ENCODE data around the gene RXRA.
A peak's percentile ranks its signal among the peaks of the same experiment; 100 is the strongest.

RXRA gene

DNA sequence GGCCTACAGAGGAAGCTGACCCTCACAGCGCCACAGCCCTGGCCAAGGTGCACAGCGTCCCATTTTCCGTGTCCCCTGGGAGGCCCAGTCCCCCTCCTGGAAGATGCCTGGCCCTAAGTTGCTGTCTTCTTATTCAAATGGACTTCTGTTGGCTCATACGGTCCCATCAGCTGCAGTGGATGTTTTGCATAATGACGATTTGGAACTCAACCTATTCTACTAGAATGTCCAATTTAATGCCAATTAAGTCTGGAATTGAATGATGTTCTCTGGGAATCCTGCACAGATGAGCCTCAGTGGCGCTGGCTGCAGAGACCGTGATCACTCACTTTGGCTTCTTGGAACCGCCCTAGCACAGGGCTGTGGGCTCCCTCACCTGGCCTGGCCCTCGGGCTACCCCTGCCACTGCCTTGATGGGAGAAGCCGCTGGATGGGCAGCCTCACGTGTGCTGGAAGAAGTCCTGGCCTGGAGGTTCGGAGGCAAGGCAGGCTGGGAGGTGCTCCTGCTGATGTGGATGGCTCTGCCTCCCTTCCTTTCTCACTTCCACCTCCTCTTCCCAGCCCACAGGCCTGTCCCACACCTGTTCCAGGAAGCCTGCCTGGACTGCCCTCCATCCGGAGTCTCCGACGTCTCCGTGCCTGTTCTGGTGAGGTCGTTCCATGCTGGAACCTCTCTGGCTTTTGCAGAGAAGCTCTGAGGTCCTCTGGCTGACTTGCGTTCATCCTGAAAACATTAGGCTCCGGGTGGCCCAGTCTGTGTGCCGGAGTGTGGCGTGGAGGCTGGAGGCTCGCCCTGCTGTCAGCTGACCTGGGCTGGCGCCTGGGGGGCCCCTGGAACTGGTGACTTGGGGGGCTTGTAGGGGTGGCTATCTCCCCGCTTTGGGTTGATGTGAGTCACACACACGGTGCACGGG is 147.1 kb downstream of the RXRA start:
- DNase-seq (ENCODE audit: low read depth) = no peak

DNA sequence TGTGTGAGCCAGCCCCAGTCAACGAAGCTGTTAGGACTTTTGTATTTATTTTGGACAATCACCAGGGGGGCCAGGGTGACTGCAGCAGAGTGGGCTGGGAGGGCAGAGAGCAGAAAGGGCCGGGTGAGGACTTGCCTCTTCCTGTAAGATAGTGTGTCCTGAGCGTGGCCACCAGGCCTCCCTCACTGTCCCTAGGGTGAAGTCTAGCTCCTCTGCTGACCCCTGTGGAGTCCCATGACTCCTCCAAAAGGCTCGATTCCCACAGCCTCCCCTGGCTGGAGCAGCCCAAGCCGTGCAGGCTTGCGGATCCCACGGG is 147.8 kb downstream of the RXRA start:
- no peak for DNase-seq (ENCODE audit: low read depth)

GRCh38 chr9:134475011-134475790 is 148.9 kb downstream of the RXRA start:
- peak; percentile 15 for DNase-seq (ENCODE audit: low read depth)

GRCh38 chr9:134476272-134476941 is 150.2 kb downstream of the RXRA start:
- DNase-seq (ENCODE audit: low read depth) = no peak

GRCh38 chr9:134476942-134477335 is 150.7 kb downstream of the RXRA start:
- no peak for DNase-seq (ENCODE audit: low read depth)

GRCh38 chr9:134477342-134477925 is 151.2 kb downstream of the RXRA start:
- no peak for DNase-seq (ENCODE audit: low read depth)

GRCh38 chr9:134477927-134478326 is 151.7 kb downstream of the RXRA start:
- no peak for DNase-seq (ENCODE audit: low read depth)

- DNase-seq (ENCODE audit: low read depth) = no peak
Observed at GRCh38 chr9:134481762-134482161, 155.5 kb downstream of the RXRA start.

DNA sequence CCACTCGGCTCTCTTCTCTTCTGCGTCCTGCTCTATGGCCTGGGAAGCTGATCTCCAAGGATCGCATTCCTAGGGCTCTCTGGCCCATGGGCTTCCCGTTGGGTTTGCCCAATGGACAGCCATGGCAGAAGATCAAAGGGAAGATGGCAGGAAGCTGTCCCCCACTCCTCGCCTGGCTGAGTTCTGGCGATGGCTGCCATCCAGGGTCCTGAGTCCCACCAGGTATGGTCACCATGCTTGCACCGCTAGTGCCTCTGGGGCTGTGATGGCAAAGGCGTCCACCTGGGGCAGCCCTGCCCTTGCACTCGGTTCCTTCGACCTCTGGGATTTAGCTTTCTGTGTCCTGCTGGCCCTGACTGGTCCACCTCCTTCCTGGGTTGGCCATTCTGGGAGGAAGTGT is 156.0 kb downstream of the RXRA start:
- no peak for DNase-seq (ENCODE audit: low read depth)

GRCh38 chr9:134483361-134484184 is 157.3 kb downstream of the RXRA start:
- DNase-seq (ENCODE audit: low read depth) = no peak

- DNase-seq (ENCODE audit: low read depth) = no peak
Observed at GRCh38 chr9:134484479-134484878, 158.2 kb downstream of the RXRA start.

DNA sequence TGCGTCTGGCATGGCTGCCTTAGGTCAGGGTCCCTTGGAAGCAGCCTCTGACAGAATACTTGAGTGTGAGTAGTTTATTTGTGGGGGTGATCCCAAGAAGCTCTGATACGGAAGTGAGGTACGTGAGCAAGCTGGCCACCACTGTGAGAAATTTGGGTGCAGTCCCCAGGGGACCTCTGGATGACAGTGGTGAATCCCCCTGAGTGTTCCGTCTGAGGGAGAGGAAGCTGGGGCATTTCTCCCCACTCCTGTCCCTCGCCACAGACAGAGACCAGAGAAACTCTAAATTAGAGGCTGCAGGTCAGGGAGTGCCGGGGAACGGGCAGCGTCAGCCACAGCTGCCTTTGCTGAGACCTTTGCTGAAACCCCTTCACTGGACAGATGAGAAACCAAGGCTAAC is 159.4 kb downstream of the RXRA start:
- no peak for DNase-seq (ENCODE audit: low read depth)

GRCh38 chr9:134486143-134486591 is 159.9 kb downstream of the RXRA start:
- no peak for DNase-seq (ENCODE audit: low read depth)

GRCh38 chr9:134486596-134486995 is 160.3 kb downstream of the RXRA start:
- DNase-seq (ENCODE audit: low read depth) = no peak
